ENCODE data around the gene ERICH3. TPM values are rescaled to one million over a fixed set of nuclear protein-coding genes. Genes with fewer than 3 reads are reported as not detected.
"Not testable (repeated sequence)": the region's sequence is repeated elsewhere in the genome, so short reads cannot be mapped to it uniquely, and the experiment has no call there.

Gene ERICH3
- total RNA-seq, 1 donor from 2014 or later, result not detected

DNA sequence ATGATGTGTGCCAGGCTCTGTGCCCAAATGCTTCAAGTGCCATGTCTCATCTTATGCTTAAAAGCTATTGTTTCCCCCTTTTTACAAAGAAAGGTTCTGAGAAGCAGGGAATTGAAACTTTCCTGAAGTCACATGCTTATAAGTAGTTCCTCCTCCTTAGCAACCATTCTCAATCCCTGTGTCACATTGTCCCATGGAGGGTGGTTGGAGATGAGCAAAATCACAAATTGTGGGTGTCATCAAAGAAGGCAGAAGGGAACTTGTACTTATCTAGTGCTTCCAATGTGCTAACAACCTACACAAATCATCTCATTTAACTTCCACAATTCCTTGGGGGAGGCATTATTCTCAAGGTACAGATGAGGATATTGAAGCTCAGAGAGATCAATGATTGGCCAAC lies 10.1 kb upstream of the ERICH3 start:
- intact Hi-C loops (cut with DNase I), result no loop called here
- no peak for DNase-seq (ENCODE audit: missing footprints)
- no peak for ATAC-seq

DNA sequence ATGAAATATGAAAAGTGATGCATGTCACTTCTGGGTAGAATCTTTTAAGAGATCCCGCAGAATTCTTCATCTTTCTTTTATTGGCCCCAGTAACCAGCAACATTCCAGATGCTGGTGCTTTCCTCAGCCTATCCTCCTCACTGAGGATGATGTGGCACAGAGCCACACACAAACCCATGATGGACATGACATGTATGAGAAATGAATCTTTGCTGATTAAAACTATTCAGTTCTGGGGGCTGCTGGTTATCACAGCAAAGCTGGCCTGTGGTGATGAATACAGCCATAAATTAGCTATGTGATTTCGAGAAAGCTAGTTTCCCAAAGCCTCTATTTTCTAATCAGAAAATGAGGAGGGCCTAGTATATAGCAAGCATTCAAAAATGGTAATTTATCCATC lies 8.3 kb upstream of the ERICH3 start:
- intact Hi-C loops (cut with DNase I), result no loop called here
- ATAC-seq, result no peak
- DNase-seq (ENCODE audit: missing footprints), result no peak

DNA sequence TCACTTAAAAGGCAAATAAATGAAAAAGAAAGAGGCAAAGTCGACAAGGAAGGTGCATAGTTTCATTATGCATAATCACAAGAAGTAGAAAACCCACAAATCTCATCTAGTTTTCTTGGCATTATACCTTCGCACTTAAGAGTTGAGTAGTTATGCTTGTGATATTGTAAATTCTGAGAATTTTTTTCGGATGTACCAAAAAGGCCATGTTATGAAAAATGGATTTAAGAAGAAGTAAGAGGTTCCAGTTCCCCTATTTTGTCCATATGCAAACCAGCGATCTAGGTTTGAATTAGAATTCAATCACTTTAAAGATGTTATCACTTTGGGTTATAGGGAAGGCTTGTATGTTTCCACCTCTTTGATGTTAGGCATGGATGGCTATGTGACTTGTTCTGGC lies 7.9 kb upstream of the ERICH3 start:
- DNase-seq (ENCODE audit: missing footprints), result no peak
- ATAC-seq, result no peak
- intact Hi-C loops (cut with DNase I), result no loop called here

DNA sequence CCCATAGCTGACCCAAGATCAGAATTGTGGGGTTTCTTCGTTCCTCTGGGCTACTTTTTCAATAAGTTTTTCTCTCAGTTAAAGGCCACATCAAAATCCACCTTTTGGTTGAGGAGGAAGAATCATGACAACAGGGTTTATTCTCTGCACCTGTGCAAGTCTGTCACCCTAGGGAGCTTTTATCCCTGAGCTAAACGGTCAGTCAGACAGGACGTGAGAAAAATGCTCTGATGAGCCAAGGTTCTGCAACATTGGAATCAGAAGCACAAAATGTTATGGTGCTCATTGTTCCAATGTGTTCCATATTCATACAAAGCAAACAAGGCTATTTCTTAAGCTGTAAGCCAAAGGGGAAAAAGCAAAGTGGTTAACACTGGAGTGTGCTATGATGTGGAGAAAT lies 7.4 kb upstream of the ERICH3 start:
- no peak for DNase-seq (ENCODE audit: missing footprints)
- intact Hi-C loops (cut with DNase I), result no loop called here
- no peak for ATAC-seq

DNA sequence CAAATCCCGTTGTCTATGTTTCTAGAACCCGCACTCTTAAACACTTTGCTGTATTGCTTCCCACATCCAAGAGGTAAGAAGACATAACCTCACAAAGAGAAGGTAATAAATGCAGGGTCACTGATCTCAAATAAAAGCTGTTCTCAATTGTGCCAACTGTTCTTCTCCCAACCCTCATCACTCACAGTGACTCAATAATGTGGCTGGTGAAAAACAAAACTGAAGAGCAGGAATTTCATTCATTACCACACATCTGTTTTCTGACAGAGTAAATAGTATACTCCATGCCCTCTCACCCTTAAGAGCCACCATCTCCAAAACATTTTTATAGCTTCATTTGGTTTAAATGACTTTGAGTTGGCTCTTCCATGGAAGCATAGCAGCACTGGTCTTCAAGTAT lies 6.2 kb upstream of the ERICH3 start:
- ATAC-seq (no peak), DNase-seq (ENCODE audit: missing footprints) (no peak)
- intact Hi-C loops (cut with DNase I), result no loop called here

DNA sequence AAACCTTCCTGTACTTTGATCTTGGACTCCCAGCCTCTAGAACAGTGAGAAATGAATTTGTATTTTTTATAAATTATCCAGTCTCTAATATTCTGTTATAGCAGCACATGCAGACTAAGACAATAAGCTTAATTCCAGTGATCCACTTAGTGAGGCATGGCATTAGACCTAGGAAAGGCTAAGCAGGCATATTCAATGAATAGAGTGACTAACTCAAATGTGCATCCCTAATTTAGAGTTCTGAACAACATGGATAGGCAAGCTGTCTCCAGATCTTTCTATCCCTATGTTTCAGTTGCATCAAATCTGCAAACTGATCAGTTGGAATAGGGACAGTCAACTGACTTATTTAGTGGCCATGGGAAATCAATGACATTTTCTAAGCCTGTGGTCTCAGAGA lies 4.3 kb upstream of the ERICH3 start:
- intact Hi-C loops (cut with DNase I), result no loop called here
- DNase-seq (ENCODE audit: missing footprints) (no peak), ATAC-seq (no peak)

DNA sequence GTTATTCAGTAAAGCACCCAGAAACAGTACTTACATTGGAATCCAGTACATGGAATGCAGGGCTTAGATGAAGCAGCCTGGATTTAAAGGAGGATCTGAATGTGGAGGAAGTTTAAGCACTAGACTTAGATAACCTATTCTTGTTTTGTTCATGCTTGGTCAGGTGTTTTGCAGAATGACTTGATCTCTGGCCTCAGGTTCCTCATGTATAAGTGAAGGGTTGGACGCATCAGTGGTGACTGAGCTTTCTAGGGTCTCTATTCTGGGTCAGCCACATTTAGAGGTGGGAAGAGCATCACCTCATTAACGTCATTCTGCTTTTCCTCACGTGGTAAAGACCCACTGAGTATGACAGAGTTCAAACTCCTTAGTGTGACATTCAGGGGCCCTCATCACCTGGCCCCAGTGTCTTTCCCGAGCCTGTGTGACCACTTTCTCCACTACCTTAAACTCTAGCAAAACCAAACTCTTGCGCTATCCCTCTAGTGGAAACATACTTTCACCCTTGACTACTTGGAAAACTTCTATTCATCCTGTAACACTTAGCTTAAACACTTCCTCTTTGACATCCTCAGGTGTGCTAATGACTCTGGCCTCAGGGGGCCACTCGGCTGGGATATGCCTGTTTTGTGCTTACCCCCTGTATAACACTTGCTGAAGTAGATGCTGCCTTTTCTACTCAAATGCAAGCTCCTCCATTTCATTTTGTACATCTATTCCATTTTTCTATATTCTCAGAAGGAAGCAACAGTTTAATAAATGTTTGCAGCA lies 871 bp upstream of the ERICH3 start:
- intact Hi-C loops (cut with DNase I), result no loop called here
- DNase-seq (ENCODE audit: missing footprints), result no peak

DNA sequence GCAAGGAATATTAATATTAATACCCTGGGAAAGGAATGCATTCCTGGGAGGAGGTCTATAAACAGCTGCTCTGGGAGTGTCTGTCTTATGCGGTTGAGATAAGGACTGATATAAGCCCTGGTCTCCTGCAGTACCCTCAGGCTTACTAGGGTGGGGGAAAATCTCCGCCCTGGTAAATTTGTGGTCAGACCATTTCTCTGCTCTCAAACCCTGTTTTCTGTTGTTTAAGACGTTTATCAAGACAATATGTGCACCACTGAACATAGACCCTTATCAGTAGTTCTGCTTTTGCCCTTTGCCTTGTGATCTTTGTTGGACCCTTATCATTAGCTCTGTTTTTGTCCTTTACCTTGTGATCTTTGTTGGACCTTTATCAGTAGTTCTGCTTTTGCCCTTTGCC lies 2.7 kb downstream of the ERICH3 start:
- intact Hi-C loops (cut with DNase I); ATAC-seq; DNase-seq (ENCODE audit: missing footprints): not testable (repeated sequence)

More for the DNA sequence above, 871 bp upstream of the ERICH3 start:
- ATAC-seq, result no peak

DNA sequence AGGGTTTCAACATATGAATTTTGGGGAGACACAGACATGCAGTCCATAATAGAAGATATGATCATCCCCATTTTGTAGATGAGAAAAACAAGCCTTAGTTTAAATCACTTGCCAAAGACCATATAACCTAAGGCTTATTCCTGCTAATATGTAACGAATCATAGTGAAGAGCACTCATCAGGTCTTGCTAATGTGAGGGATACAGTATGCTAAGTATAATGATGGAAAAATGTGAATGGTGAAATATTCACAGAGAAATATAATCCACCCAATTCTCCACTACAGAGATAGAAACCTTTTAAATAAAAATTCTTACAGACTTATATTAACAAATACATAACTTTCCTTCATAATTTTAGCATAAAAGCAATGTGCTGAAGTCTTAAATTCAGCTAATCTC lies 18.9 kb downstream of the ERICH3 start:
- DNase-seq (ENCODE audit: missing footprints) (no peak), ATAC-seq (no peak)
- intact Hi-C loops (cut with DNase I), result no loop called here

DNA sequence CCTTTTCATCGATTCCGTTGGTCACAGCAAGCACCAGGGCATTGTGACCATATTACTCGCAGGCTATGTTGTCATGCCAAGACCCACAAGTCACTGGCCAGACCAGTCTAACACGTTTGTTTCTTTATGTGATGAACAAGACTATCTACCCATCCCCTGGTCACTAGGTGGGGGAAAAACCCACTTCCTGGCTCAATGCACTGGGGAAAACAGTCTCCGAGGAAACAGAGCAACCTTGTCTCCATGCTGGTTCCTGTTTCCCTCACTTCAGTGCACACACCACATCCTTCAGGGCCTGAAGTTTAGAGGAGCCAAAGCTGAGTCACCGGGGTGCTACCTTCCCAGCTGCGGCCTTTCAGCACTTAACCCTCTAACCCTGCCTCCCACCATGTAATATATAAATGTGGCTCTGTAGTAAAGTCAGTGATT lies 20.9 kb downstream of the ERICH3 start:
- DNase-seq (ENCODE audit: missing footprints), result no peak
- no peak for ATAC-seq
- intact Hi-C loops (cut with DNase I), result no loop called here

DNA sequence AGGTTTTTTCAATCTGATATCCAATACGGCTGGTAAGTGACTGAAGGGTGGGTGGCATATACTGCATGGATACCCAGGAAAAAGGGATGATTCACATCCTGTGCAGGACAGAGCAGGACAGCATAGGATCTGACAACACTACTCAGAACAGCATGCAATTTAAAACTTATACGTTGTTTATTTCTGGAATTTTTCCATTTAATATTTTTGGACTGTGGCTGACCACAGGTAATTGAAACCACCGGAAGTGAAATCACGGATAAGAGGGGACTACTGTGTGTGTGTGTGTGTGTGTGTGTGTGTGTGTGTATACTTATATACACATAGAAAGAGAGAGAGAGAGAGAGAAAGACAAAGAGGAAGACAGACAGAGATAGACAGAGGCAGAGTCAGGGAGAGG lies 23.0 kb downstream of the ERICH3 start:
- DNase-seq (ENCODE audit: missing footprints) (no peak), ATAC-seq (no peak)
- intact Hi-C loops (cut with DNase I), result no loop called here

DNA sequence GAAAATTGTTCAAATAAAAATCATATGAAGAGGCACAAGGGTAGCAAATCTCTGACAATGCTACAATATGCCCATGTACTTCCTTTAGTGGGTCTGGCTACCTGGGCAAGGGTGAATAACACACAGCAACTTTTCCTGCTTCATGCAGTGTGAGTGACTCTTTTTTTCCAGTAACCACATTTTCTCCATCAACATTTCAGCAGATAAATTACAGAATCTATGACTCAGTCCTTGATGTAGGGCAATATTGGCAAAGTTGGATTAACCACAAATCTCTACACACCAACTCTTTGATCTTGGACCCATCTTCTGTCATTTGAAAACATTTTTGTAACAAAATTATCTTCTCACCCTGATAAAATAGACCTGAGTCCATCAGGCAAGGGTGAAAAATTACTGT lies 31.7 kb downstream of the ERICH3 start:
- no peak for DNase-seq (ENCODE audit: missing footprints)
- no peak for ATAC-seq
- intact Hi-C loops (cut with DNase I), result no loop called here

DNA sequence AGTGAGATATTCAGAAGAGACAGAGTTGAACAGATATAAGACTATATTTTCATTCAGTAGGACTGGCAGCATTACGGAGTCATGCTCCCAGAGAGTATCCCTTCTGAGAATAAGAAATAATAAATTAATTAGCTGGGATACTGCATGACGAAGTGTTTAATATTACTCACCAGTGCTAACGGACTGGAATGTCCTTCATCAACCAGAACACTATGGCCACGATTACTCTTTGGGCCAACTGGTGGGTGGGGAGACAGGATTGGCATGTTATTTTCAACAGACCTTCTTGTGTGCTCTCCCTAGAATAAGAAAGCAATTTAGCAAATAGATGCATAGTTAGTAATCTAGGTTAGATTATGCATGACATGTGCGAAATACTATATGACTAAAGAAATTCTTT lies 32.4 kb downstream of the ERICH3 start:
- DNase-seq (ENCODE audit: missing footprints) (no peak), ATAC-seq (no peak)
- intact Hi-C loops (cut with DNase I), result no loop called here

DNA sequence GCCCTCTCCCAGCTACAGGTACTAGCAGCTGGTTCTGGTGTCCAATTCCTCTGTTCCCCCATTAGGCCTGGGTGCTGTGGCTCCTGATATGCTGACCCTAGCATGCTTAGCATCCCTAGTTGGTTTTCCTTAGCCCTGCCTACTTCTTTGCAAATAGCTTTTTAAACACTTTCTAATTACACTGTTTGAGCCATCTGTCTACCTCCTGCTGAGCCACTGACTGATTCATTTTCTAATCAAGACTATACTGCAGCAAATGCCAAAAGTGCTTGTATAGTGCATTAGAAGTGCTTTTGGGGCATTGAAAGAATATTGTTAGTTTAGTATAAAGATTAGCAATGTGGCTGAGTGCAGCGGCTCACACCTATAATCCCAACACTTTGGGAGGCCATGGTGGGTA lies 36.3 kb downstream of the ERICH3 start:
- no peak for DNase-seq (ENCODE audit: missing footprints)
- intact Hi-C loops (cut with DNase I), result no loop called here
- no peak for ATAC-seq

DNA sequence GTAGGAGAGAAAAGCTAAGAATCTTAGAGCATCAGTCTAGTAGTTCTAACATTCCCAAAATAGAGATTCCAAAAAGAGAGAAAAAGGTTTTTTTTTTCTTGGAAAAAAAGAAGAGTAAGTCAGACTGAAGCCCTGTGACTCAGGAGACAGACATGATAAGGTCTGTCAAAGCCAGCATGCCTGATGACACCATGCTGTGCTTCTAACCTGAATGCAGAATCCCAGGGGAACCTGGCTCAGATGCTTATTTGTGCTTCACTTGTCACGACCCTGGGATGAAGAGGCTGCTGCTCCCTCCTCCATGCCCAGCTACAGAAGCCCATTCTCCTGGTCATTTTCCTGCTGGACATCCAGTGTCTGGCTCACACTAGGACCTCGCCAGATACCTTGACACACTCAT lies 44.3 kb downstream of the ERICH3 start:
- ATAC-seq (no peak), DNase-seq (ENCODE audit: missing footprints) (no peak)
- intact Hi-C loops (cut with DNase I), result no loop called here

DNA sequence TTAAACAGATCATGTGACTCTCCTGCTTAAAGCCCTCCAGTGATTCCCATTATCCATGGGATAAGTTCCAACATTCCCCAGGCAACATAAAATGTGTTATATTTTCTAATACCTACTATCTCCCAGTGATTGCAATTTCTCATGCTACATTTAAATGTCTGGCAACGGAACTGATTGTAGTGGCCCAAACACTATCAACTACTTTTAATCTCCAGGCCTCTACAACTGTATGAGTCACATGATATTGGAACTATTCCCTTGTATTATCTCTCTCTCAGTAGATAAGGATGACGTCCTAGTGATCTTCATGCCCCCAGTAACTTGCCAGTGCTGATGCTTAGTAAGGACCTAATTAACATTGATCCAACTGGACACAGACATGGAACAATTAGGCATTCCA lies 49.9 kb downstream of the ERICH3 start:
- intact Hi-C loops (cut with DNase I), result no loop called here
- DNase-seq (ENCODE audit: missing footprints), result no peak
- no peak for ATAC-seq

DNA sequence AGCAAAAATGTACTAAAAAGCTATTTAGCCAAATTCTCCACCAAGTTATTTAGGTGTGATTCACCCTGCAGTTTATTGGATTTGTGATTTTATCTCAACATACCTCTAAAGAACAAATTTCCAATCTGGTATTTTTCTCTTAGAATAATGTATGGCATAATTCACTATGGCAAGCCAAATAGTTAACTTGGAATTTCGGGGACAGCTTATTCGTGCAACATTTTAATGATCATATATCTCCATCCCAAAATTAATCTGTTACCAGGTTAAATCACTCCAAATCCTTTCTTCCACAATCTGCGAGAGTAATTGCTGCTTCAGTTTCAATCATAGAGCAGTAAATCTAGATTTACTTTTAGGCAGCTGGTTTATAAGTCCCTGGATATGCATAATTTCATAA lies 53.4 kb downstream of the ERICH3 start:
- DNase-seq (ENCODE audit: missing footprints) (no peak), ATAC-seq (no peak)
- intact Hi-C loops (cut with DNase I), result no loop called here

DNA sequence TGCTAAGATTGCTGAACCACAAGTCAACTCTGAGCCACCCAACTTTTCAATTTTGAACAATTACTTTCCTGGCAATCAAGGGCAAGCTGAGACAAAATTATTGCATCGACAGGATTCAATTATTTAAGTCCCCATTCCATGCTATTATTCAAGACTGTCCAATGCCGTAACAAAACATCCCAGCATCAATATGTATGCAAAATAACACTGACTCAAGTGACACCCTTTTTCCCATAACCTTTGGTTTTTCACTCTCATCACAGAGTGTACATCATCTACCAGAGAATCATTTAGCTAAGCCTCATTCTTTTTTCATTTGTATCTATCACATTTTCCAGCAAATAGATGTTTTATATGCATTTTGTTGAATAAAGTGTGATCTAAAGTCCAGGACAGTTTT lies 54.6 kb downstream of the ERICH3 start:
- intact Hi-C loops (cut with DNase I), result no loop called here
- ATAC-seq (no peak), DNase-seq (ENCODE audit: missing footprints) (no peak)

DNA sequence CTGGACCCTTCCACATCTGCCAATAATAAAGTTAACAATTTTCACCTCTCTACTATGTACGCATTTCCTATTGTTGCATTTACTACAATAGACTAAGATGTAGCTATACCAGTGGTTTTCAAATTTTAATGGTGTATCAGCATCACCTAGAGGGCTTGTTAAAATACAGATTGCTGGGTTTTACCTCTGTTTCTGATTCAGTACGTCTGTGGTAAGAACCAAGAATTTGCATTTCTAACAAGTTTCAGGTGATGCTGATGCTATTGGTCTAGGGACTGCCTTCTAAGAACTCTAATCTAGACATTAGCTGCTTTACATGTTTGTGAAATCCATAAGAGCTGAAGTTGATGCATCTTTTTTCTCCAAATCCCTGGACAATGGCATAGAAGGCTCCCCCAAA lies 59.7 kb downstream of the ERICH3 start:
- intact Hi-C loops (cut with DNase I), result no loop called here
- no peak for ATAC-seq
- DNase-seq (ENCODE audit: missing footprints), result no peak

DNA sequence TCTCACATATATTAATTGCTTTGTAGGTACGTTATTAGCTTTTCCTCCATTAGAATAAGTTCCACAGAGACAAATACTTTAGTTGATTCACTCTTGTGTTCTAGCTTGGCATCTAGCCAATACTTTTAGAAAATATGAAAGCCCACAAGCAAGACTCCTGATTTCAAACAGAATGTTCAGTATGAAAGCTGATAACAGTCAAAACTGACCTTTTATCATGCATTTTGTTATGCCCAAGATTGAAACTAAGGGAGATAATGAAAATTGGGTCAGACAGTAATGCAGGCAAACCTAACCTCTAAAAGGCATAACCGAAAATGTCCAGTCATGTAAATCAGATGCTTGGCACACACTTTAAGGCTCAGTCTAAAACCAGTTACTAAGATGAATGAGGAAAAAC lies 61.7 kb downstream of the ERICH3 start:
- no peak for ATAC-seq
- intact Hi-C loops (cut with DNase I), result no loop called here
- no peak for DNase-seq (ENCODE audit: missing footprints)

DNA sequence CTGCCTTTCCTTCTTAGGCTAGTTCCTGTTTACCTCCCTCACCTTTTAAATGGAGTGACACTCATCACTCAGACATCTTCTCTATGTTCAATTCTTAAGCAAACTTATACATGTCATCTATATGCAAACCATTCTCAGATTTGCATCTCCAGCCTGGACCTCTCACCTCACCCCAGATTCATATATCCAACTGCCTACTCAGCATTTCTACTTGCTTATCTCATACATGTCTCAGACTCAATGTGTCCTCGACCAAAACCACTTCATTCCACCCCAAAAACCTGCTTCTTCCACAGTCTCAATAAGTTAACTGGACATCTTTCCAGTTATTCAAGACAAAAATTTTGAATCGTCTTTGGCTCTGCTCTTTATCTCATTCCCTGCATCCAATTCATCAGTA lies 62.6 kb downstream of the ERICH3 start:
- DNase-seq (ENCODE audit: missing footprints), result no peak
- no peak for ATAC-seq
- intact Hi-C loops (cut with DNase I), result no loop called here
